SKM-1 (cell line): ENCODE measurements around the gene LIPA.
"Not testable (repeated sequence)": the region's sequence is repeated elsewhere in the genome, so short reads cannot be mapped to it uniquely, and the experiment has no call there.

Experiments used
- DNase-seq: peaks from one replicate; lab custom pipeline; 2025; ENCODE audit not compliant: unreplicated experiment; lab: John Stamatoyannopoulos, UW

Gene LIPA

DNA sequence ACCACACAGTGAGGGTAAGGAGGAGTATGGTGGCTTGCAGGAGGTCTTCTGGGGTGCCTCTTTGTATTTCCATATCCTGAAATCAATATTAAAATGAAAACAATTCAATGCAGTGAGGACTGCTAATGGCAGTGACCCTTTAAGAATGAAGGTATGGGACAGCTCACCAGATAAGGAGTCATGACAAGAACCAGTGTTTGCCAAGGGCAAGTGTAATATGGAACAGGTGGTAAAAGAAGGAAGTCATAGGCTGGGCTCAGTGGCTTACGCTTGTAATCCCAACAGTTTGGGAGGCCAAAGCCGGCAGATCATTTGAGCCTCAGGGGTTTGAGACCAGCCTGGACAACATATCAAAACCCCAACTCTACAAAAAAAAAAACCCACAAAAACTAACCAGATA, 20.0 kb upstream of the LIPA start:
- DNase-seq: no peak

GRCh38 chr10:89270153-89270483, 18.5 kb upstream of the LIPA start:
- DNase-seq: no peak

GRCh38 chr10:89269433-89270152, 18.0 kb upstream of the LIPA start:
- no peak for DNase-seq

DNA sequence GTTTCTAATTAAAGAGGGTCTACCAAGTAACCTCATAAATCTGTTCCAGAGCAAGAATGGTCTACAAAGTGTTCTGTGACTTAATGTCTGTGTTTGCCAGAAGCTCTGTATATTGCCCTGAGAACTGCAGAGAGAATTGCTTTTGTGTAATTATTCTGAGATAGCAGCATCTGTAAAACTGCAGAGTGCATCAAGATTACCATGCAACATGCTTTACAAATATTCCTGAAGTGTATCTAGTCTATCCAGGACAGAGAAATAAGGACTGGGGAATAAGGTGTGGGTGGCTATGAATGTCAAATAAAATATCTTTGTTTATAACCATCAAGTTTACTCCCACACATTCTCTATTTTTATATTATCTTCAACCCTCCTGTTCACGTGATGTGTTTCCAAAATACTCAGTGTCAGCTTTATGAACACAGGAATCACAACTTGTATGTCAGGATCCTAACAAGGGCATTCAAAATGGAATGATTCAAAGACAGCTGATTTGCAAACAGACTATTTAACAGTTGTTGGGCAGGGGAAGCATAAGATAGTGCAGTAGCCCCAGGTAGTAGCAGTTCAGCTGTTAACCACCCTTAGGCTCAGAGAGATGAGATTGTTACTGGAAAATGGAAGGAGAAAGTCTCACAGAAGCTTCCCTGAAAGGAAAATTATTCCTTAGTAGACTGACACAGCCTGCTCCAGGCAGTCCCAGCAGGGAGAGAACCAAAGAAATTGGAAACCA, 15.3 kb upstream of the LIPA start:
- DNase-seq: no peak

- no peak for DNase-seq
Observed at GRCh38 chr10:89263531-89263930, 12.0 kb upstream of the LIPA start.

DNA sequence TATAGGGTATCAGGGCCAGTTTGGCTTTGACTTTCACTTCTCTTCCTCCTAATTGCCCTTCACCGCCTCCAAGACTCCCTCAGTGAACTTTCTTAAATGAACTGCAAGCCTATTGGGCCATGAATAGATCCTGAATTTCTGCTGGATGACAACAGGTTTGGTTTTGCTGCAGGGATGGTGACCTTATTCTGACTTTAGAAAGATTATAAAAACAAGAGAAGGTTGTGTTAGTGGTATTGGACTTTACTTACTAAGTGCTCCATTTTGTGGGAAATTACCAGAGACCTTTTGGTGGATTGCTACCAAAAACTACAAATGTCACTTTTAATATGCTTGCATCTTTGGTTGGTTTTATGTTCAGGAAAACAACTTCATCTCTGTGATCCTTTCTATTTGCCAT, 11.5 kb upstream of the LIPA start:
- DNase-seq: no peak

DNA sequence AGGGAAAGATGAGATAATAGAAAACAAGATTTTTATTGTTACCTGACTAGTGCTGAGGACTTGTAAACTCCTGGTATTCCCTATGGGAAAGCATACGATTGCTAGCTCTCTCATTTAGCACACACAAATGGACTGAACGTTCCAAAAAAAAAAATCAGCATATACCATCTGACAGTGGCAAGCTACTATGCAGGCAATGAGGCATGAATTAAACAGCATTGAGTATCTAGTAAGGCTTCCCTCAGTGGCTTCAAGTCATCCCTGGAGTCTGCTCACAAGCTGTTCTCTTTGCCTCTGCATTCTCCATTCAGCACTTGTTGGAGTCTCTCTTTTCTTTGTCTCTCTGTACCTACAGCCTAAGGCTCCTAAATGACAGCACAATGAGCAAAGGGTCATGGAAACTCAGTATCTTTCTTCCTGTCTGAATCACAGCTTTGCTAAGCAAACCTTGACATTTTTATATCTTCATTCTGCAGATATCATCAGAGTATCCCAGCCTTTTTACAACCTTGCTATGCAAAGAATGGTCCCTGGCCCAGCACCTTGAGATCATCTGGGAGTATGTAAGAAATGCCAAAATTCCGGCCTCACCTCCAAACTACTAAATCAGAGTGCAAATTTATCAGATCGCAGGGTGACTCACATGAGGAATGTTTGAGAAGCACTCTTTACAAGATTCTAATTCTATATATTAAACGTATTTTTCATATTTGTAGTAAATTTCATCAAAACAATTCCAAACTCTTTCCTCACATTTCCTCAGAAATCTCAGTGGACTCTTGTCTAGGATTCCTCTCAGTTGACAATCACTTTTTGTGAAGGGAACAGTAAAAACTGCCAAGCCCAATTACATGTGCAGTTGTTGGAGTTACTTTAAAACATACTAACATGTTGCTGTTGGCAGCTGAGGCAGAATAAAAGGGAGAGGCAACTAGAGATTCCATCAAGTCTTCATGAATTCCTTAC, 10.8 kb upstream of the LIPA start:
- no peak for DNase-seq

- DNase-seq: no peak
Observed at GRCh38 chr10:89258881-89259280, 7.3 kb upstream of the LIPA start.

- DNase-seq: no peak
Observed at GRCh38 chr10:89257581-89257980, 6.0 kb upstream of the LIPA start.

DNA sequence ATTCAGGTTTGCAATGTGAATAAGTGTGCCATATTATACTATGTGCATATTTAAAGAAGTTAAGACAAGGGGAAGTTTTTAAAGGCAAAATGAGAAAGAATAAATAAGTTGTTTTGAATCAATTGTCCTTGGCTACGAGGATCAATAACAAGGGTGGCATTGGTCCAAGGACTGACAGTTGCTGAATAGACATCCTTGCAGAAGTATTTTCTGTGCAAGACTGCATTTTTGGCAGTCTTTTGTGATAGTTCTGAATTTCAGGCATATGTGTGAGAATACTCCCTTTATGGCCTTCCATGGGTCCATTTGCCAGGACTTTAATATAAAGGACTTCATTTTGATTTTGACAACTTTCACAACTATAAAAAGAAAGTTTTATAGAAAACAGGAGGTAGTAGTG, 5.4 kb upstream of the LIPA start:
- no peak for DNase-seq

DNA sequence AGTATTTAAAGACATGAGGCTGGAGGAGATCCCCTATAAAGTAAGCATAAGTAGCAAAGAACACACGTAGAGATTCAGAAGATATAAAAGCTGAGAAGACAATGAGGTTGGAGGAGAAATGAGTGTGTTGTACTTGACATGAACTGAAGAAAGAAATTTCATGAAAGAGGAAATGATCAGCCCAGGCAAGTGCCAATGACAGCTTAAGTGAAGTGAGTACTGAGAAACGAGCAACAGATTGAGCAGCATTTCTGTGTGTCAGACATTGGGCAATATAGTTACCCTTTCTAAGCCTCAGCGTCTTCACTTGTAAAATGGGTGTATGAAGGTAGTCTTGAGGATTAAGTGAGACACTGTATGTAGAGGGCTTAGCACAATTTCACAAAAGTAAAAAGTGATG, 4.8 kb upstream of the LIPA start:
- DNase-seq: no peak

DNA sequence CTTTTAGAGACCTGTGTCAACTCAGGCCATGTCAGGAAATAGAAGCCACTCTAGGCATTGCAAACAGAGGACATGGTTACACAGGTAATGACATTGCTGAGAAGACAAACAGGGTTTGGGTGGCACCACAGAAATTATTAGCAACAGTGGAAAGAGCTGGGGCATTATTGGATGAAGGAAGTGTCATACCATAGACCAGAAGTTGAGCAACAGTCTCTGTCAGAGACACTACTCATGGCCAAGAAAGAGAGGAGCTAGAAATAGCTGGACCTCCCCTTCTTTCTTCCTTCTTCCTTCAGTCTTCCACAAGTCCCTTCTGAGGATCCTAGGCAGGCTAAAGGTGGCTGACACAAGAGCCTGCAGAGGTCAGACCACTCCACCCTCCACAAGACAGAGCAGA, 4.2 kb upstream of the LIPA start:
- no peak for DNase-seq

GRCh38 chr10:89255091-89255579, 3.6 kb upstream of the LIPA start:
- not testable (repeated sequence) for DNase-seq

- DNase-seq: no peak
Observed at GRCh38 chr10:89252225-89252585, 630 bp upstream of the LIPA start.

DNA sequence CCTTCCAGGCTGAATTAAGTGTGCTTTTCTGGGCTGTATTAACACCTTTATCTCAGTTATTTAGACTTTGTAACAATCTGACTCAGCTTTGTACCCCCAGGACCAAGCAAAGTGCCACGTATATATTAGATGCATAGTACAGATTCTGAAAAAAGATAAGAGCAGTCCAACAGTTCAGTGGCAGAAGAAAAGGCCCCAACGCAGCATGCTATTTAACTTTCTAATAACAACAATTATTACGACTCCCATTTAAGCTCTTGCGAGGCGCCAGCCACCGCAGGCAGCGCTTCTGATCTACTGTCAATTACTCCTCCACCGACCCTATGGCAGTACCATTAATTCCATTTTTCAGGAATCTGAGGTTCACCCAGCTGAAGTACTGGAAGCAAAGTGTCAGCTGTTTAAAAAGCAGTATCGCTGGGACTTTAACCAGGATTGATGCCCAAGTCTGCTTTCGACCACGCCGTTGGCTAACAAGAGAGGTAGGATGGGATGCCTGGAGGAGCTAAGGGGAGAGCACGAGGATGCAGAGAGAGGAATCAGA, 638 bp downstream of the LIPA start:
- DNase-seq: no peak

GRCh38 chr10:89248990-89249389, 2.6 kb downstream of the LIPA start:
- DNase-seq: no peak

DNA sequence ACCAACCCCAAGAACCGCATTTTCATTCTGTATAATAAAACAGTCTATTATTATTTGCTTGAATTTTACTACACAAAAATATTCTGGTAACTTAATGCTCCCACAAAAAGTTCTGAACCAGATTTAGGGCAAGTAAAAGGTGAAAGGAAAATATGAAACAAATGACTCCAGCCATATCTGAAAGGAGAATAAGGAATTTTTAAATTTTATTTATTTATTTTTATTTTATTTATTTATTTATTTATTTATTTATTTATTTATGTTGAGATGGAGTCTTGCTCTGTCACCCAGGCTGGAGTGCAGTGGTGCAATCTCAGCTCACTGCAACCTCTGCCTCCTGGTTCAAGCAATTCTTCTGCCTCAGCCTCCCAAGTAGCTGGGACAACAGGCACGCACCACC, 4.0 kb downstream of the LIPA start:
- DNase-seq: not testable (repeated sequence)

GRCh38 chr10:89245802-89246201, 5.8 kb downstream of the LIPA start:
- no peak for DNase-seq

- DNase-seq: peak; percentile 14
Observed at GRCh38 chr10:89242840-89243568, 8.6 kb downstream of the LIPA start.

DNA sequence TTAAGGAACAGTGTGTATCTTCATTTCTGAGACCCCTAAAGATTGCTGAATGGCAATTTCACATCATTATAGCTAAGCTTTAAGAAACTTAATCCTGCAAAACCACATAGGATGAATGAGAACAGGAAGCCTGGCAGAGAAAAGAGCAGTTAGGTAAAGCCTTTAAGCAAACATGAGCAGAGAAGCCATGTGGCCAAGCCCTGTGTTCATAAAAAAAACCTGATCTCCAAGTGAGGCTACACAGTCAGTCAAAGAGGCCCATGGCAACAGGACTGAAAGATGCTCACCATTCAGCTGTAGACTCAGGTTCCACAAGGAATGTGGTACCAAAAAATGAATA, 9.3 kb downstream of the LIPA start:
- DNase-seq: no peak
